Measurements from ENCODE around the gene LACTB. TPM values are rescaled to one million over a fixed set of nuclear protein-coding genes. Genes with fewer than 3 reads are reported as not detected.

LACTB gene
- total RNA-seq (ENCODE audit: insufficient read depth, low replicate concordance) = 15.2 TPM

- peak; percentile 92 for DNase-seq (ENCODE audit: low spot score)
Measured at GRCh38 chr15:63121382-63122001, at the start of gene LACTB. TSS of gene LACTB (plus strand) at chr15:63121861. CDS start at chr15:63121872, 11 bp downstream.

- DNase-seq (ENCODE audit: low spot score) = no peak
Measured at GRCh38 chr15:63072023-63072650, 49.5 kb upstream of the LACTB start.

GRCh38 chr15:63072809-63073277 lies 48.8 kb upstream of the LACTB start:
- DNase-seq (ENCODE audit: low spot score) = no peak

GRCh38 chr15:63073497-63074172 lies 48.0 kb upstream of the LACTB start:
- DNase-seq (ENCODE audit: low spot score) = no peak

- peak; percentile 75 for DNase-seq (ENCODE audit: low spot score)
Measured at GRCh38 chr15:63075015-63075983, 46.4 kb upstream of the LACTB start.

- no peak for DNase-seq (ENCODE audit: low spot score)
Measured at GRCh38 chr15:63075984-63076713, 45.5 kb upstream of the LACTB start.

GRCh38 chr15:63076714-63077046 lies 45.0 kb upstream of the LACTB start:
- no peak for DNase-seq (ENCODE audit: low spot score)

GRCh38 chr15:63077952-63078351 lies 43.7 kb upstream of the LACTB start:
- peak; percentile 60 for DNase-seq (ENCODE audit: low spot score)

GRCh38 chr15:63079947-63080626 lies 41.6 kb upstream of the LACTB start:
- DNase-seq (ENCODE audit: low spot score) = no peak

- no peak for DNase-seq (ENCODE audit: low spot score)
Measured at GRCh38 chr15:63080634-63081250, 40.9 kb upstream of the LACTB start.

GRCh38 chr15:63082366-63082765 lies 39.3 kb upstream of the LACTB start:
- DNase-seq (ENCODE audit: low spot score) = no peak

GRCh38 chr15:63083044-63083443 lies 38.6 kb upstream of the LACTB start:
- DNase-seq (ENCODE audit: low spot score) = peak; percentile 65

GRCh38 chr15:63083541-63083940 lies 38.1 kb upstream of the LACTB start:
- no peak for DNase-seq (ENCODE audit: low spot score)

GRCh38 chr15:63084806-63085205 lies 36.9 kb upstream of the LACTB start:
- DNase-seq (ENCODE audit: low spot score) = no peak

- no peak for DNase-seq (ENCODE audit: low spot score)
Measured at GRCh38 chr15:63085289-63085688, 36.4 kb upstream of the LACTB start.

- DNase-seq (ENCODE audit: low spot score) = peak; percentile 72
Measured at GRCh38 chr15:63086271-63086670, 35.4 kb upstream of the LACTB start.

GRCh38 chr15:63086947-63087346 lies 34.7 kb upstream of the LACTB start:
- no peak for DNase-seq (ENCODE audit: low spot score)

GRCh38 chr15:63088533-63089245 lies 33.0 kb upstream of the LACTB start:
- peak; percentile 50 for DNase-seq (ENCODE audit: low spot score)

All from umbilical cord (tissue), 2 donors.